K562 (cell line): ENCODE data around the gene PDZK1IP1.
"Not testable (repeated sequence)": the region's sequence is repeated elsewhere in the genome, so short reads cannot be mapped to it uniquely, and the experiment has no call there.

Experiments
- CTCF ChIP-seq, 3 experiments: IDR thresholded peaks in 2 of 3; conservative IDR thresholded peaks in 1 of 3; 2 replicates each; pipeline ENCODE4 v1.5.1; 2011 to 2012; ENCODE audit warnings: low read length in 3 of 3, mild to moderate bottlenecking in 3 of 3, control low read depth in 2 of 3, improper control_type of control experiment in 1 of 3, inconsistent platforms in 1 of 3, low read depth in 1 of 3, mixed read lengths in 1 of 3, moderate library complexity in 1 of 3; ENCODE audit not compliant: insufficient read depth in 2 of 3
- JUND ChIP-seq, 2 experiments: IDR thresholded peaks; 2 replicates in 1 of 2; 3 replicates in 1 of 2; pipeline ENCODE4 v1.6.1; 2011; ENCODE audit warnings: borderline replicate concordance in 2 of 2, low read depth in 2 of 2, low read length in 2 of 2, improper control_type of control experiment in 1 of 2, missing biosample characterization in 1 of 2, missing genetic modification characterization in 1 of 2, missing genetic modification reagents in 1 of 2
- MAZ ChIP-seq, 2 experiments: fragments of 450-650 bp in 1 of 2; sonication (generic) in 1 of 2; formaldehyde crosslinking; IDR thresholded peaks in 1 of 2; conservative IDR thresholded peaks in 1 of 2; 2 replicates each; pipeline versions ENCODE4 v1.4.0 to v1.5.0; 2020; ENCODE audit warnings: mild to moderate bottlenecking in 1 of 2, missing genetic modification reagents in 1 of 2
- POLR2AphosphoS5 ChIP-seq: IDR thresholded peaks from 2 replicates; pipeline ENCODE4 v1.6.1; 2011; ENCODE audit warnings: mild to moderate bottlenecking, low read depth, low read length, moderate library complexity; ENCODE audit not compliant: control insufficient read depth, insufficient read depth
- RBM22 ChIP-seq: fragments of 200-400 bp; formaldehyde crosslinking; IDR thresholded peaks from 2 replicates; pipeline ENCODE4 v1.6.1; 2018; ENCODE audit warnings: low read length, low read depth; ENCODE audit not compliant: poor library complexity, severe bottlenecking
- SMAD3 ChIP-seq: fragments of 450-650 bp; formaldehyde crosslinking; conservative IDR thresholded peaks from 2 replicates; pipeline ENCODE4 v1.4.0; 2020; ENCODE audit warnings: mild to moderate bottlenecking
- ZBED1 ChIP-seq: IDR thresholded peaks from 2 replicates; pipeline ENCODE4 v1.6.1; 2014
- ZNF146 ChIP-seq: IDR thresholded peaks from one replicate; pipeline ENCODE4 v1.6.1; 2018; ENCODE audit warnings: missing compliant biosample characterization; ENCODE audit not compliant: unreplicated experiment
- ZNF589 ChIP-seq: fragments of 200-800 bp; sonication (Bioruptor generic); IDR thresholded peaks from 2 replicates; pipeline ENCODE4 v1.6.1; 2016; ENCODE audit warnings: low read depth, missing genetic modification characterization, missing compliant biosample characterization
- TF ChIP-seq, protein P1 (sequence below): sonication (generic); formaldehyde crosslinking; IDR thresholded peaks from 2 replicates; pipeline ENCODE4 v1.9.0; 2022; ENCODE audit warnings: mild to moderate bottlenecking, missing genetic modification reagents

GRCh38 chr1:47140358-47140757 is 49.5 kb downstream of the PDZK1IP1 start:
- not testable (repeated sequence) for TF ChIP-seq MAZ (CRISPR knock-in tag; conservative IDR thresholded peaks at IDR 0.05 in 1 of 2, IDR thresholded peaks at IDR 0.05 in 1 of 2); SMAD3 (CRISPR knock-in tag); ZNF146 (CRISPR knock-in tag); ZBED1; ZNF589; CTCF (IDR thresholded peaks at IDR 0.05 in 2 of 3, conservative IDR thresholded peaks at IDR 0.05 in 1 of 3; ENCODE audit: insufficient read depth in 2 of 3, low read depth in 1 of 3, low read length in 3 of 3); POLR2AphosphoS5; JUND (IDR thresholded peaks at IDR 0.05; ENCODE audit: borderline replicate concordance, low read depth, low read length); JUND (tag; IDR thresholded peaks at IDR 0.05; ENCODE audit: borderline replicate concordance, low read depth, low read length); RBM22
- TF ChIP-seq, protein P1, sequence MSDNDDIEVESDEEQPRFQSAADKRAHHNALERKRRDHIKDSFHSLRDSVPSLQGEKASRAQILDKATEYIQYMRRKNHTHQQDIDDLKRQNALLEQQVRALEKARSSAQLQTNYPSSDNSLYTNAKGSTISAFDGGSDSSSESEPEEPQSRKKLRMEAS (CRISPR knock-in tag): not testable (repeated sequence)
